Stimulated activated naive CD8-positive, alpha-beta T cell treated with anti-CD3 and anti-CD28 coated beads, Interleukin-15, amount 100 ng/mL, for 72 hours (primary cell): ENCODE data around the gene PRRT3.
A peak's percentile ranks its signal among the peaks of the same experiment; 100 is the strongest.

Experiments used
- ATAC-seq: fragments of 150-1000 bp; cut with Tn5 transposase; 2 replicates; pipeline ENCODE4 v1.10.0; 2021; ENCODE audit warnings: mild to moderate bottlenecking, moderate library complexity
- DNase-seq, 2 donors: peaks; one replicate each; pipeline ENCODE4 v3.0.0; 2021 to 2022
- H3K27ac Mint-ChIP-seq, 2 donors: one replicate each; pipeline ENCODE4 v1.8.0; 2022; ENCODE audit warnings: mild to moderate bottlenecking in 2 of 2, mixed read lengths in 2 of 2, moderate library complexity in 2 of 2
- H3K27me3 Mint-ChIP-seq: one replicate; pipeline ENCODE4 v1.8.0; 2022; ENCODE audit warnings: mixed read lengths
- H3K4me1 Mint-ChIP-seq: one replicate; pipeline ENCODE4 v1.8.0; 2022; ENCODE audit warnings: mild to moderate bottlenecking, mixed read lengths
- H3K4me3 Mint-ChIP-seq, 2 donors: one replicate each; pipeline ENCODE4 v1.8.0; 2022; ENCODE audit warnings: mild to moderate bottlenecking in 2 of 2, mixed read lengths in 2 of 2, moderate library complexity in 1 of 2
- H3K9me3 Mint-ChIP-seq, 2 donors: one replicate each; pipeline ENCODE4 v1.8.0; 2022; ENCODE audit warnings: mixed read lengths in 2 of 2

Gene PRRT3

DNA sequence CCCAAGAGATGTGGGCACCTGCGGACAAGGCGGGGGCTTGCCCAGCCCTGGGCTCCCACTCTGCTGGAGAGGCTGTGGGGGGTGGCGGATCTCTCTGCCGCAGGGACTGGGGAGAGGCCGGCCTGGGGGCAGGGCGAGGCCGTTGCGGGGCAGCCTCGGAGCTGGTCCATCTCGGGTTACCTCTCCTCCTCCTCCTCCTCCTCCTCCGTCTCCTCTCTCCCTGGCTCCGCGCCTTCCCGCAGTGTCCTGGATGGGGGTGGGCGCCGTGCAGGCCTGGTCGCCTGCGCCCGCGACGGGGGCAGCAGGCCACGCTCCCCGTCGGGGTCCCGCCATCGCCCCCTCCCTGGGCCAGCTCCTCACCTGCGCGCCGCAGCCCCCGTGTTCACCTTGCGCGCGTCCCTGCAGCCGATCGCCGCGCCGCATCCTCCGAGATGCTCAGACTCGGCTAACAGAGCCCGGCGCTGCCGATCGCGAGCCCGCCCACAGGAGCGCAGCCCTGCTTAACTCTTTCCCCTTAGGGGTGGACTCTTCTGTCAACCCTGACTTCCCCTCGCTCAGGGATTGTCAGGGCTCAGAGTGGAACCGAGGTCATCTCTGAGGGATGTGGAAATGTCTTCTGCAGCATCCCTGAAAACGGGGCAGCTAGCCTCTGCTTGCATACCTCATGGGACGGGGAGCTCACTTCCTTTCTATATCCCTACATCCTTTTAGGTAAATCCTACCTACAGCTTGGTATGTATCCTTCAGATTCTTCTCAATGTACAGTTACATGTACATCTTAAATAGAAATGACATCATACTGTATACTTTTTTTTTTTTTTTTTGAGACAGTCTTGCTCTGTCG is at the start of gene PRRT3:
PRRT3 (minus strand) TSS at position 447 of the 844 bp plus-strand sequence. CDS start 2,293 bp downstream, outside the sequence.
- peaks cover 22% of the 10 kb centered on the region for H3K4me1 Mint-ChIP-seq
- peak; percentile 85 for ATAC-seq
- peak within 1 kb of the TSS; percentile 68 to 82 for H3K27ac Mint-ChIP-seq
- H3K9me3 Mint-ChIP-seq, result no peaks in the 10 kb centered on the region
- H3K4me3 Mint-ChIP-seq, result peak within 1 kb of the TSS; percentile 90 to 93
- DNase-seq, result peak; percentile 70 to 73
- no peaks in the 10 kb centered on the region for H3K27me3 Mint-ChIP-seq

DNA sequence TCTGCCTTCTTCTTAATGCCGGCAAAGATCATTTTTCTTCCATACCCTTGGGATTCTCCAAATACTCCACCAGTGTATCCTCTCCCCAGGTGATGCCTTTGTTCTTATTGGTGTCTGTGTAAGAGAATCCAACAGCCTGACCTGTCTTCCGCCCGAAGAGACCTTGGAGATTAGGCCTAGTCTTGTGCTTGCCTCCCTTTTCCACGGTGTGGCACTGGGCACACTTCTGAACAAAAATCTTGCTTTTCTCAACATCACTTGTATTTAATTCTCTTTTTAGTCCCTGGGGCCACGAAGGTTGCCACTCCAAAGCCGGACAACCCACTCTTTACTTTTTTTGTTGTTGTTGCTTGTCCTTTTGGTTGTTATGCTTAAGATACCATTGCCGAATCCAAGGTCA is 48.5 kb upstream of the PRRT3 start:
- ATAC-seq, result no peak
- Mint-ChIP-seq H3K4me3 (no peak overlapping the region), H3K4me1 (no peaks in the 10 kb centered on the region), H3K27me3 (no peaks in the 10 kb centered on the region), H3K9me3 (no peaks in the 10 kb centered on the region), H3K27ac (no peak overlapping the region)
- DNase-seq, result no peak

DNA sequence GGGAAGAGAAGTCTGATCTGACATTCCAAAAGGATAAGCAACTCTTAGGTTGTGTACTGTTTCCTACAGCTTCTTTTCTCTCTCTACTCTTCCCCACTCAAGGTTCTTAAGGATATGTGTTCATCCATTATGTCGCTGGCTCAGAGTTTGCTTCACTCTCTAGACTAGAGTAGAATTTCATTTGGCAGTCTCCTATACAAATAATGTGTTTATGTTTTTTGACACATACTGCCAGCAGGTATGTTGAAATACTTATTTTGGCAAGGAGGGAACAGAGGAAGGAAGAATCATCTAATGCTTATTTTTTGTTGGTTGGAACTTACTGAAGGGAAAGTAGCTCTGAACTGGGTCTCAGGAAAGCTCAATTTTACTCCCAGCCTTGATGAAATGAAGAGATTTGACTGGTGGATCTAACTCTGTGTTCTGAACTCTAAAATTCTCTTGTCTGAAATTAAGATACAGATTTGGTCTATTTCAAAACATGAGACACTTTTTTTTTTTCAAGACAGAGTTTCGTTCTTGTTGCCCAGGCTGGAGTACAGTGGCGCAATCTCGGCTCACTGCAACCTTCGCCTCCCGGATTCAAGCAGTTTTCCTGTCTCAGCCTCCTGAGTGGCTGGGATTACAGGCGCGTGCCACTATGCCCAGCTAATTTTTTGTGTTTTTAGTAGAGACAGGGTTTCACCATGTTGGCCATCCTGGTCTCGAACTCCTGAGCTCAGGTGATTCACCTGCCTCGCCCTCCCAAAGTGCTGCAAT is 42.1 kb upstream of the PRRT3 start:
- ATAC-seq, result no peak
- no peaks in the 10 kb centered on the region for H3K9me3 Mint-ChIP-seq
- no peaks in the 10 kb centered on the region for H3K27me3 Mint-ChIP-seq
- H3K4me1 Mint-ChIP-seq, result peaks cover 7% of the 10 kb centered on the region
- no peak for DNase-seq
- no peak overlapping the region for H3K4me3 Mint-ChIP-seq
- no peak overlapping the region for H3K27ac Mint-ChIP-seq

DNA sequence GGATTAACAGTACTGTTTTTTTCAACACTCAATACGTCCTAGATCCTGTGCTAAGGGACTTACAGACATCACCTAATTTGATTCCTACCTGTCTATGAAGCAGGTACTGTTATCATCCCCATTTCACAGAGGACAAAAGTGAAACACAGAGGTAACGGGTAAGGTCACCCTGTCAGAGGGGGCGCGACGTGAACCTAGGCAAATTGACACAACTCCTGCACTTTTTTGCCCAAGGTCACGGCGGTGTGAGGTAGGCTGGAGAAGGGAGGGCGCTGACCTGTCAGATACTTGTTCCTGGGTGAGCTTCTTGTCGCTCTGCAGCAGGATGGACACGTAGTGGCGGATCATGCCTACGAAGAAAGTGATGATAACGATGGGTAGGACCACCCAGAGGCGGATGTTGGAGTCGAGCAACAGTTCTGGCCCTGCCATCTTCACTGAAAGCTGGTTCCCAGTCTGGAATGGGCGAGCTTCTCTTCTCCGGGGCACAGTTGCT is 34.1 kb upstream of the PRRT3 start:
- Mint-ChIP-seq H3K27ac (peak overlapping the region; percentile 100), H3K4me1 (peaks cover 18% of the 10 kb centered on the region), H3K9me3 (no peaks in the 10 kb centered on the region), H3K4me3 (peak overlapping the region; percentile 98 to 100), H3K27me3 (no peaks in the 10 kb centered on the region)
- DNase-seq (no peak), ATAC-seq (peak; percentile 60)

- Mint-ChIP-seq H3K4me1 (peaks cover 14% of the 10 kb centered on the region), H3K9me3 (no peaks in the 10 kb centered on the region), H3K27me3 (no peaks in the 10 kb centered on the region), H3K4me3 (no peak overlapping the region), H3K27ac (no peak overlapping the region)
- DNase-seq (no peak), ATAC-seq (no peak)
These were observed 28.0 kb upstream of the PRRT3 start for GRCh38 chr3:9980251-9980650.

DNA sequence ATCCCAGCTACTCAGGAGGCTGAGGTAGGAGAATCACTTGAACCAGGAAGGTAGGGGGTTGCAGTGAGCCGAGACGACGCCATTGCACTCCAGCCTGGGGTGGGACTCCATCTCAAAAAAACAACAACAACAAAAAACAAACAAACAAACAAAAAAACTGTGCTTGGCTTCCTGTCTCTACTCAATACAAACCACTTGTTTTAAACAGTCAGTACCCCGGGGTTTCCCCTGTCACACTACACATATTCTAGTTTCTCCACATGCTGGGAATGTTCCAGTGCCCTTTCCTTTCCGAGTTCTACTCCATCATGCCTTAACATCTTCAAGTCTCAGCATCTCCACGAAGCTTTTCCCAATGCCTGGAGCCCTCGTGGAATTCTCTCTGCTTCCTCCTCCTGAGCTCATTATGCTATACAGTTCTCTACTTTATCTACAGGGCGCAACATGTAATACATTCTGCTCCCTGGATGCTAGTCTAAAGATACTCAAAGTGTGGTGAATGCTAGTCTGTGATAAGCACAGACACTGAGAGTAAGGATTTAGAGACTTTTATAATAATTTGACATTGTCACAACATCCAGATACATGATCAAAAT is 26.6 kb upstream of the PRRT3 start:
- Mint-ChIP-seq H3K4me1 (peaks cover 14% of the 10 kb centered on the region), H3K9me3 (no peaks in the 10 kb centered on the region), H3K27me3 (no peaks in the 10 kb centered on the region), H3K27ac (peak overlapping the region; percentile 44 to 94), H3K4me3 (no peak overlapping the region)
- DNase-seq (no peak), ATAC-seq (no peak)

DNA sequence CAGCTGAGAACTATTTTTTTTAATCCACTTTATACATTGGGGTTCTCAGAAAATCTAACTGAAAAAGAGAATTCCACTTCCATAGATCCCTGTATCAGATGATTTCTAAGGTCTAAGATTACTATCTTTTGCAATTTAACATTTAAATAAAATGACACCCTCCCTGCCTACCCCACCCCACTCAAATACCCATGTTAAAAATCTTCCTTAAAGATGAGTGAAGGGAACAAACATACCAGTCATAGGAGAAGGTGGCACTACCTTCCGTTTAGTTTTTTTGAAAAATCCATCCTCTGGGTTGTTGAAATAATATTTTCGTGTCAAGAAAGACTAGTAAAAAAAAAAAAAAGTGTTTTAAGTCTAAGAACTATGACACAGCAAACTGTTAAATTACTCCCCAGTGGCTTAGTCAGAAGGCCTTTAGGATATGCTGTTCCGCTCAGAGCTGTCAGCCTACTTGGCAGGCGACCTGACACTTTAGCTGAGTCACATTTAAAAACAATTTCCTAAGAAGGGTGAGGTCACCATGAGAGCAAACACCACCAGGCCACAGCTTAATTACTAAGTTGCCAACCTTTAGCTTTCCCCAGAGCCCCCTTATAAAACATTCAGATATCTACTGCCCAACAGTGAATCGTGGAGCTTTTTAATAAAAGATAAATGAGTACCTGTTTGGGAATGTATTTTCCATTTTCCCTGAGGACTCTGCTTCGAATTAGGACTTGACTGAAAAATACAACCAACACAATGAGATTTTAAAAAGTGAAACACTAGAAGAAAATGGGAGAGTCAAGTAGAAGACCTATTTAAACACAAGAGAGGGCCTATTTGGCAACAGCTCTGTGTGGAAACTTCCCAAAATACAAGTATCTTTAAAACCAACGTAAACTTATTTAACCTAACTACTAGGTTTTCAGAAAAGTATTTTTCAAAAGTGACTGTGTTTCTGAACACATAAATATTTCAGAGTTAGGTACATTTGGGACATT is 24.8 kb upstream of the PRRT3 start:
- Mint-ChIP-seq H3K4me1 (peaks cover 6% of the 10 kb centered on the region), H3K9me3 (no peaks in the 10 kb centered on the region), H3K4me3 (no peak overlapping the region), H3K27me3 (no peaks in the 10 kb centered on the region), H3K27ac (peak overlapping the region in 1 of 2 donors; percentile 16)
- no peak for DNase-seq
- ATAC-seq, result peak; percentile 53

DNA sequence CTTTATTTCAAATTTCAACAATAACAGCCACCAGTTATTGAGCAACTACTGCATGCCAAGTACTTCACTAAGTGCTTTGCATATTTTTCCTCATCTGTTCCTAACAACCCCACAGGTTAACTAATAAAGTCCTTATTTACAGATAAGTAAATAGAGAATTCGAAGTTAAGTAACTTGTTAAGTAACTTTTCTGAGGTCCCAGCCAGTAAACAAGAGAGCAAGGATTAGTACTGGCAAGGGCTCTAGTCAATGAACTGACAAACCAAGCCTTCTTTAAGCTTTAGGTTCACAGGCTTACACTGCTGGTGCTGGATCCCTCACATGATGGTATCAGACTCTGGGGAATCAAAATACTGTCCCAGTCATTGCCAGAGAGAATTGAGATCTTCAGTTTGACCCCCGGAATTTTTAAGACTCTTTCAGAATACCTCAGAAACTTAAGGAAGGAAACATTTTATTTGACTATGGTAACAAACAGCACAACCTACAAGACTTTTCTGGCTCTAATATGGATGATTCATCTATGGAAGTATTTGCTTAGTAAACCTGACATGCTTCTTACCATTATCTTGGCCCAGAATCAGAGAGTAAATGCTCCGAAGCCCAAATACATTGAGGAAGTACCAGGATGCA is 17.9 kb upstream of the PRRT3 start:
- no peaks in the 10 kb centered on the region for H3K9me3 Mint-ChIP-seq
- no peaks in the 10 kb centered on the region for H3K27me3 Mint-ChIP-seq
- no peak for DNase-seq
- no peak overlapping the region for H3K27ac Mint-ChIP-seq
- H3K4me3 Mint-ChIP-seq, result no peak overlapping the region
- H3K4me1 Mint-ChIP-seq, result no peaks in the 10 kb centered on the region
- ATAC-seq, result no peak

GRCh38 chr3:9969632-9970019 is 17.4 kb upstream of the PRRT3 start:
- no peak overlapping the region for H3K4me3 Mint-ChIP-seq
- H3K27ac Mint-ChIP-seq, result no peak overlapping the region
- DNase-seq (no peak), ATAC-seq (no peak)
- no peaks in the 10 kb centered on the region for H3K27me3 Mint-ChIP-seq
- no peaks in the 10 kb centered on the region for H3K9me3 Mint-ChIP-seq
- no peaks in the 10 kb centered on the region for H3K4me1 Mint-ChIP-seq

DNA sequence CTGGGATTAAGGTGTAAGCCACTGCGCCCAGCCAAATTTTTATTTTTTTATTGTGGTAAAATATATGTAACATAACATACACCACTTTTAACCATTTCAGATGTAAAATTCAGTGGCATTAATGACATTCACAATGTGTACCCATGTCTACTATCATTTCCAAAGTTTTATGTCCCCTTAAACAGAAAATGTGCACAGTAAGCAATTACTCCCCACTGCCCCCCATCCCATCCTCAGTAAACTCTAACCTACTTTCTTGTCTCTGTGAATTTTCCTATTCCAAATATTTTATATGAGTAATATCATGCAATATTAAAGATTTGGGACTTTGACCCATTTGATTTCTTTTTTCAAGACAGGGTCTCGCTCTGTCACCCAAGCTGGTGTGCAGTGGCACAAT is 14.6 kb upstream of the PRRT3 start:
- Mint-ChIP-seq H3K27me3 (no peaks in the 10 kb centered on the region), H3K9me3 (no peaks in the 10 kb centered on the region)
- no peak for ATAC-seq

DNA sequence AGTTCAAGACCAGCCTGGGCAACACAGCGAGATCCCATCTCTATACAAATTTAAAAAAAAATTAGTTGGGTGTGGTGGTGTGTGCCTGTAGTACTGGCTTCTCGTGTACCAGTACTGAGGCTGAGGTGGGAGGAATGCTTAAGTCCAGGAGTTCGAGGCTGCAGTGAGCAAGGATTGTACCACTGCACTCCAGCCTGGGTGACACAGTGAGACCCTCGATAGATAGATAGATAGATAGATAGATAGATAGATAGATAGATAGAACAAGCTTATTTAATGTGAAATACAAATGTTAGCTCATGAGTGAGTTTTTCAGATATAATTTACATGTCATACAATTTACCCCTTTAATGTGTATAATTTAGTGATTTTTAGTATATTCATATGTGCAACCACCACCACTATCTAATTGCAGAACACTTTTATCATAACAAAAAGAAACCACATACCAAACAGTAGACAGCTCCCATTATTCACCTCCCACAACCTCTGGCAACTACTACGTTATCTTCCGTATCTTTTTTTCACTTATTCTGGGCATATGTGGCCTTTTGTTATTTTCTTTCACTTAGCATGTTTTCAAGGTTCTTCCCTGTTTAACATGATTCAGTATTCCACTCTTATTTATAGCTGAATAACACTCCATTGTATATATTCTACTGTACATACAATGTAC is 13.1 kb upstream of the PRRT3 start:
- no peaks in the 10 kb centered on the region for H3K4me1 Mint-ChIP-seq
- no peaks in the 10 kb centered on the region for H3K9me3 Mint-ChIP-seq
- no peaks in the 10 kb centered on the region for H3K27me3 Mint-ChIP-seq
- ATAC-seq (no peak), DNase-seq (no peak)
- H3K27ac Mint-ChIP-seq, result peak overlapping the region in 1 of 2 donors; percentile 63
- H3K4me3 Mint-ChIP-seq, result no peak overlapping the region

More for the DNA sequence above, 14.6 kb upstream of the PRRT3 start:
- no peaks in the 10 kb centered on the region for H3K4me1 Mint-ChIP-seq
- H3K27ac Mint-ChIP-seq, result no peak overlapping the region
- DNase-seq, result no peak
- no peak overlapping the region for H3K4me3 Mint-ChIP-seq

GRCh38 chr3:9957214-9957613 is 5.0 kb upstream of the PRRT3 start:
- H3K9me3 Mint-ChIP-seq, result no peaks in the 10 kb centered on the region
- DNase-seq, result no peak
- H3K4me3 Mint-ChIP-seq, result no peak overlapping the region
- H3K27me3 Mint-ChIP-seq, result no peaks in the 10 kb centered on the region
- no peak for ATAC-seq
- H3K27ac Mint-ChIP-seq, result no peak overlapping the region
- H3K4me1 Mint-ChIP-seq, result no peaks in the 10 kb centered on the region

- no peak for ATAC-seq
- H3K27ac Mint-ChIP-seq, result no peak overlapping the region
- H3K4me1 Mint-ChIP-seq, result peaks cover 8% of the 10 kb centered on the region
These were observed 3.6 kb upstream of the PRRT3 start for GRCh38 chr3:9955611-9956352.

More at GRCh38 chr3:9955611-9956352, 3.6 kb upstream of the PRRT3 start:
- Mint-ChIP-seq H3K9me3 (no peaks in the 10 kb centered on the region), H3K4me3 (no peak overlapping the region), H3K27me3 (no peaks in the 10 kb centered on the region)
- no peak for DNase-seq
